CD14-positive monocyte (primary cell): ENCODE data around the gene PSD. TPM values are rescaled to one million over a fixed set of nuclear protein-coding genes. Genes with fewer than 3 reads are reported as not detected.
A peak's percentile ranks its signal among the peaks of the same experiment; 100 is the strongest.

Experiments
- DNase-seq, 3 donors: peaks; one replicate each; pipeline ENCODE4 v3.0.0-alpha.2; 2011 to 2022
- H2AFZ ChIP-seq: 2 replicates; pipeline ENCODE4 v1.6.0; 2012; ENCODE audit warnings: mild to moderate bottlenecking, low read depth, low read length, inconsistent platforms; ENCODE audit not compliant: insufficient read depth, poor library complexity, severe bottlenecking
- H3K27ac ChIP-seq, 2 donors: 1 replicate in 1 of 2; 2 replicates in 1 of 2; pipeline ENCODE4 v1.5.1; 2012 to 2013; ENCODE audit warnings: low read length in 2 of 2, control low read depth in 1 of 2, inconsistent platforms in 1 of 2, low read depth in 1 of 2, mild to moderate bottlenecking in 1 of 2
- H3K27me3 ChIP-seq, 2 donors: one replicate each; pipeline versions ENCODE4 v1.6.0 to v1.6.1; 2011 to 2013; ENCODE audit warnings: low read length in 2 of 2; ENCODE audit not compliant: control insufficient read depth in 2 of 2, insufficient read depth in 2 of 2
- H3K36me3 ChIP-seq, 2 donors: replicated peaks in 1 of 2; 1 replicate in 1 of 2; 2 replicates in 1 of 2; pipeline versions ENCODE4 v1.5.1 to v1.6.1; 2012 to 2013; ENCODE audit warnings: low read length in 2 of 2, control low read depth in 1 of 2, inconsistent platforms in 1 of 2, mild to moderate bottlenecking in 1 of 2; ENCODE audit not compliant: insufficient read depth in 2 of 2, control insufficient read depth in 1 of 2
- H3K4me1 ChIP-seq, 2 donors: 1 replicate in 1 of 2; 2 replicates in 1 of 2; pipeline versions ENCODE4 v1.5.1 to v1.6.1; 2012 to 2013; ENCODE audit warnings: low read length in 2 of 2, control low read depth in 1 of 2, inconsistent platforms in 1 of 2, mild to moderate bottlenecking in 1 of 2, moderate library complexity in 1 of 2; ENCODE audit not compliant: insufficient read depth in 2 of 2, control insufficient read depth in 1 of 2
- H3K4me2 ChIP-seq: replicated peaks from 2 replicates; pipeline ENCODE3; 2012; ENCODE audit warnings: low read length, moderate library complexity, mild to moderate bottlenecking; ENCODE audit not compliant: poor library complexity, severe bottlenecking; ENCODE audit errors: extremely low read depth
- H3K4me3 ChIP-seq, 3 experiments: fragments of 200-600 bp in 1 of 3; sonication (generic) in 1 of 3; replicated peaks in 1 of 3; 1 replicate in 2 of 3; 2 replicates in 1 of 3; pipeline ENCODE4 v1.5.1; 2011 to 2013; ENCODE audit warnings: low read length in 3 of 3, mild to moderate bottlenecking in 3 of 3, control low read depth in 2 of 3, low read depth in 2 of 3, inconsistent platforms in 1 of 3, moderate library complexity in 1 of 3
- H3K79me2 ChIP-seq: 2 replicates; pipeline ENCODE4 v1.6.0; 2012; ENCODE audit warnings: mild to moderate bottlenecking, control low read depth, inconsistent platforms, low read length, moderate library complexity; ENCODE audit not compliant: insufficient read depth
- H3K9ac ChIP-seq: 2 replicates; pipeline ENCODE4 v1.6.0; 2017; ENCODE audit warnings: low read length, mild to moderate bottlenecking; ENCODE audit not compliant: insufficient read depth, poor library complexity, severe bottlenecking
- H3K9me3 ChIP-seq, 2 donors: replicated peaks in 1 of 2; 1 replicate in 1 of 2; 2 replicates in 1 of 2; pipeline versions ENCODE4 v1.5.1 to v1.6.1; 2012 to 2013; ENCODE audit warnings: low read length in 2 of 2, control low read depth in 1 of 2; ENCODE audit not compliant: control insufficient read depth in 1 of 2, insufficient read depth in 1 of 2
- H4K20me1 ChIP-seq: 2 replicates; pipeline ENCODE4 v1.6.0; 2012; ENCODE audit warnings: mild to moderate bottlenecking, low read length, control low read depth, moderate library complexity; ENCODE audit not compliant: insufficient read depth
- H3K27ac Mint-ChIP-seq, 7 donors: one replicate each; pipeline ENCODE4 v1.8.0; 2020; ENCODE audit warnings: mild to moderate bottlenecking in 7 of 7, mixed read lengths in 7 of 7, moderate library complexity in 6 of 7, inconsistent platforms in 2 of 7
- H3K27me3 Mint-ChIP-seq, 3 donors: one replicate each; pipeline ENCODE4 v1.8.0; 2021 to 2022; ENCODE audit warnings: low read depth in 3 of 3, mild to moderate bottlenecking in 3 of 3, mixed read lengths in 3 of 3, moderate library complexity in 3 of 3, inconsistent platforms in 1 of 3
- H3K36me3 Mint-ChIP-seq, 2 donors: one replicate each; pipeline ENCODE4 v1.8.0; 2020; ENCODE audit warnings: mixed read lengths in 2 of 2, inconsistent platforms in 1 of 2, mild to moderate bottlenecking in 1 of 2
- H3K4me1 Mint-ChIP-seq: one replicate; pipeline ENCODE4 v1.8.0; 2020; ENCODE audit warnings: mild to moderate bottlenecking, mixed read lengths
- H3K4me3 Mint-ChIP-seq, 2 donors: one replicate each; pipeline ENCODE4 v1.8.0; 2020; ENCODE audit warnings: mild to moderate bottlenecking in 2 of 2, mixed read lengths in 2 of 2, moderate library complexity in 1 of 2
- H3K9me3 Mint-ChIP-seq, 7 donors: one replicate each; pipeline ENCODE4 v1.8.0; 2020 to 2022; ENCODE audit warnings: mixed read lengths in 7 of 7, mild to moderate bottlenecking in 6 of 7, moderate library complexity in 6 of 7, inconsistent platforms in 2 of 7
- CTCF ChIP-seq: fragments of 200-600 bp; IDR thresholded peaks from one replicate; pipeline ENCODE4 v1.8.0; 2022; ENCODE audit warnings: antibody characterized with exemption, mild to moderate bottlenecking
- WGBS: methylation state at CpG from one replicate; pipeline ENCODE4 v1.1.5; 2013; ENCODE audit warnings: missing lambda C conversion rate; ENCODE audit not compliant: insufficient coverage; 5-methylcytosine and 5-hydroxymethylcytosine counted together
- intact Hi-C, 2 donors: fragments of 100-400 bp; cut with micrococcal nuclease; formaldehyde crosslinking; loops; one replicate each; pipeline versions ENCODE4 v1.15.0 to v1.15.1; 2023
- polyA plus RNA-seq, 3 donors: library from polyadenylated mRNA; depleted of rRNA in 1 of 3; unstranded in 2 of 3; stranded (reverse) in 1 of 3; fragments of 300-500 nt in 2 of 3; fragments of >200 nt in 1 of 3; fragmentation: Illumina TruSeq in 2 of 3; gene quantifications; 1 replicate in 2 of 3; 2 replicates in 1 of 3; pipeline ENCODE4 v1.2.3, GENCODE V29; 2012 to 2021

Gene PSD
- polyA plus RNA-seq, 3 donors: 0.27 to 1.5 (median 1.1) TPM

- Histone ChIP-seq H2AFZ (no peak overlapping the region), H3K9ac (no peak overlapping the region), H3K27me3 (peaks cover 42 to 69% of the 10 kb centered on the region in 2 donors), H3K4me1 (peaks cover 6 to 22% of the 10 kb centered on the region in 2 donors), H3K79me2 (no peaks in the 10 kb centered on the region), H3K4me3 (no peak overlapping the region), H3K9me3 (peaks cover 0 to 28% of the 10 kb centered on the region in 2 donors), H3K36me3 (no peaks in the 10 kb centered on the region), H4K20me1 (no peaks in the 10 kb centered on the region), H3K4me2 (no peak overlapping the region), H3K27ac (no peak overlapping the region)
- Mint-ChIP-seq H3K27me3 (peaks cover 57 to 81% (median 57%) of the 10 kb centered on the region in 3 donors), H3K9me3 (peaks cover 0 to 17% (median 10%) of the 10 kb centered on the region in 7 donors), H3K27ac (no peak overlapping the region), H3K36me3 (peaks cover 3 to 14% of the 10 kb centered on the region in 2 donors), H3K4me1 (peaks cover 23% of the 10 kb centered on the region), H3K4me3 (peak overlapping the region in 1 of 2 donors; percentile 60)
- intact Hi-C loops: no loop called here
- 75% methylated on average over 1 of the region's 5 CpGs for WGBS
- DNase-seq: peak in 1 of 3 donors; percentile 55
- no peak for TF ChIP-seq CTCF
These were observed 5.4 kb downstream of the PSD start for GRCh38 chr10:102413053-102413705.

DNA sequence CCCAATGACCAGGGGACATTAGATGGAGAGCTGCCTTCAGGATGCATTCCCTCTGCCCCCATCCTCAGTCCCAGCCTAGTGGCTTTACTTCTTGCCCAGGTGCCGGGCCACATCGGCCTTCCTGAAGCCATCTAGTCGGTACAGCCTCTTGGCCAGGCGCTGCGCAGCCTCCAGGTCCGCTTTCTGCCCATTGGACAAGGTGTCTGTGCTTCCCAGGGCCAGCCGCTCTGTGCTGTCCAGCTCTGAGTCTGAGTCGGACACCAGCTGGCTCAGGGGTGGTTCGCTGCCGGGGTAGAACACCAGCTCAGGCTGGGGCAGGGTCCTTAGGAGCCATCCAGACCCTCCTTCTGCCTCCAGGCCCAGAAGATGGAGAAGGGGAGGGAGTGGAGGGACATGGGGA, 6.3 kb downstream of the PSD start:
- Histone ChIP-seq H3K4me2 (no peak overlapping the region), H3K27ac (no peak overlapping the region), H3K36me3 (no peaks in the 10 kb centered on the region), H4K20me1 (no peaks in the 10 kb centered on the region), H3K4me1 (peaks cover 6 to 22% of the 10 kb centered on the region in 2 donors), H3K9ac (no peak overlapping the region), H2AFZ (no peak overlapping the region), H3K79me2 (no peaks in the 10 kb centered on the region), H3K27me3 (peaks cover 49 to 69% of the 10 kb centered on the region in 2 donors), H3K4me3 (no peak overlapping the region), H3K9me3 (peaks cover 0 to 35% of the 10 kb centered on the region in 2 donors)
- H3K9me3 Mint-ChIP-seq: peaks cover 0 to 17% (median 11%) of the 10 kb centered on the region in 7 donors
- H3K36me3 Mint-ChIP-seq: peaks cover 4 to 15% of the 10 kb centered on the region in 2 donors
- intact Hi-C loops: no loop called here
- H3K27ac Mint-ChIP-seq: no peak overlapping the region
- WGBS: 87% methylated on average over 6 of the region's 10 CpGs
- H3K27me3 Mint-ChIP-seq: peaks cover 57 to 81% (median 58%) of the 10 kb centered on the region in 3 donors
- H3K4me3 Mint-ChIP-seq: peak overlapping the region in 1 of 2 donors; percentile 67
- no peak for DNase-seq
- TF ChIP-seq CTCF: no peak
- H3K4me1 Mint-ChIP-seq: peaks cover 25% of the 10 kb centered on the region
